ENCODE measurements around the gene PID1. TPM values are rescaled to one million over a fixed set of nuclear protein-coding genes. Genes with fewer than 3 reads are reported as not detected.

Gene PID1
- total RNA-seq, 1 experiment from 2014 or later = 0.15 TPM

DNA sequence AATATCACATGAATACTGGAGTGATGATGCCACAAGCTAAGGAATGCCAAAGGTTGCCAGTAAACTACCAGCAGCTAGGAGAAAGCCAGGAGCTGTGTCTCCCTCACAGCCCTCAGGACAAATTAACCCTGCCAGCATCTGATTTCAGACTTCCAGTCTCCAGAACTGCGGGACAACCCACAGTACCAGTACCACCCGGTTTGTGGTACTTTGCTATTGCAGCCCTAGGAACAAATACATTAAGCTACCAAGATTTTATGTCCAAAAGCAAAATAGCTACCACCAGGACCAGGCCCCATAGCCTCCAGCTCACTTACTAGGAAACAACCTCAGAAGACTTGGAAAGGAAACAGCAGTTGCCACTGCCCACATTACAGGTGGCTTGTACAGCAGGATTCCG, 10.0 kb downstream of the PID1 start:
- DNase-seq (ENCODE audit: low read depth, low spot score) = no peak
- H3K36me3 ChIP-seq (ENCODE audit: control insufficient read depth in 1 of 2, insufficient read depth in 2 of 2, low read length in 2 of 2) = no peaks in the 10 kb centered on the region
- RAD21 ChIA-PET (ENCODE audit: low non-redundant PET in 1 of 2, low total read pairs in 2 of 2, uncharacterized antibody in 2 of 2, unreplicated experiment in 2 of 2) = no interaction called here
- no peaks in the 10 kb centered on the region for H3K27me3 ChIP-seq (ENCODE audit: insufficient read depth, low read length)
- BruUV-seq (replicated peaks) = no TSS peak
- TF ChIP-seq, protein P1, sequence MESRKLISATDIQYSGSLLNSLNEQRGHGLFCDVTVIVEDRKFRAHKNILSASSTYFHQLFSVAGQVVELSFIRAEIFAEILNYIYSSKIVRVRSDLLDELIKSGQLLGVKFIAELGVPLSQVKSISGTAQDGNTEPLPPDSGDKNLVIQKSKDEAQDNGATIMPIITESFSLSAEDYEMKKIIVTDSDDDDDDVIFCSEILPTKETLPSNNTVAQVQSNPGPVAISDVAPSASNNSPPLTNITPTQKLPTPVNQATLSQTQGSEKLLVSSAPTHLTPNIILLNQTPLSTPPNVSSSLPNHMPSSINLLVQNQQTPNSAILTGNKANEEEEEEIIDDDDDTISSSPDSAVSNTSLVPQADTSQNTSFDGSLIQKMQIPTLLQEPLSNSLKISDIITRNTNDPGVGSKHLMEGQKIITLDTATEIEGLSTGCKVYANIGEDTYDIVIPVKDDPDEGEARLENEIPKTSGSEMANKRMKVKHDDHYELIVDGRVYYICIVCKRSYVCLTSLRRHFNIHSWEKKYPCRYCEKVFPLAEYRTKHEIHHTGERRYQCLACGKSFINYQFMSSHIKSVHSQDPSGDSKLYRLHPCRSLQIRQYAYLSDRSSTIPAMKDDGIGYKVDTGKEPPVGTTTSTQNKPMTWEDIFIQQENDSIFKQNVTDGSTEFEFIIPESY (IDR thresholded peaks at IDR 0.05; ENCODE audit: extremely low read depth, insufficient replicate concordance, low read length) = no peak
- H3K4me1 ChIP-seq (ENCODE audit: control insufficient read depth in 1 of 2, insufficient read depth in 2 of 2, low read length in 2 of 2) = no peaks in the 10 kb centered on the region
- no peaks in the 10 kb centered on the region for H3K9me2 ChIP-seq (ENCODE audit: insufficient read depth)
- H3K9ac ChIP-seq (ENCODE audit: low read length) = no peak overlapping the region
- H3K79me2 ChIP-seq (ENCODE audit: insufficient read depth, low read length) = no peaks in the 10 kb centered on the region
- H3K4me2 ChIP-seq (ENCODE audit: low read length) = no peak overlapping the region
- no peak overlapping the region for H3K27ac ChIP-seq (ENCODE audit: low read depth, low read length)
- no peak overlapping the region for H3K4me3 ChIP-seq (replicated peaks in 1 of 2; ENCODE audit: low read depth in 1 of 2, low read length in 2 of 2)
- no peaks in the 10 kb centered on the region for H4K20me1 ChIP-seq (ENCODE audit: insufficient read depth)
- POLR2A ChIA-PET = no interaction called here
- ATAC-seq = no peak
- CTCF ChIA-PET = no interaction called here
- no peaks in the 10 kb centered on the region for H3K9me3 ChIP-seq (ENCODE audit: control insufficient read depth in 1 of 2, insufficient read depth in 1 of 2, low read depth in 1 of 2, low read length in 2 of 2)
- no peak overlapping the region for H2AFZ ChIP-seq (ENCODE audit: low read depth, low read length, poor library complexity, severe bottlenecking)
- intact Hi-C loops (cut with micrococcal nuclease) = no loop called here

DNA sequence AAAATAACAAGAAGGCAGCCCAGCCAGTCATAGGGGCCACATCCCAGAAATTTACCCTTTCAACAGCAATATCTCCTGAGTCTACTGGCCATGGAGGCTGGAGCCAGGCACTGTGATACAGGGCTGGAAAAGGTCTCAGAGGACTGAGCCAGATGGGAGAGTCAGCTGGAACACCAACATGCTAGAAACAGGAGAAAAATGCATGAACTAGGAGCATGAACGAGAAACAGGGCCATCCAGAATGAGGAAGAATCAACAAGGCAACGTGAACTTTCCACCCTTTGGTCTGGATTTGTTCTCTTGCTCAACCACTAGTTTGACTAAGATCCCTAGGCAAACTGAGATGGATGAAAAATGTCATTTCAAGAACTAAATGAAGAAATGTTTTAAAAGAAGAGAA, 13.1 kb downstream of the PID1 start:
- Histone ChIP-seq H2AFZ (ENCODE audit: low read depth, low read length, poor library complexity, severe bottlenecking) (no peak overlapping the region), H3K9ac (ENCODE audit: low read length) (no peak overlapping the region), H4K20me1 (ENCODE audit: insufficient read depth) (no peaks in the 10 kb centered on the region), H3K9me3 (ENCODE audit: control insufficient read depth in 1 of 2, insufficient read depth in 1 of 2, low read depth in 1 of 2, low read length in 2 of 2) (no peaks in the 10 kb centered on the region), H3K36me3 (ENCODE audit: control insufficient read depth in 1 of 2, insufficient read depth in 2 of 2, low read length in 2 of 2) (no peaks in the 10 kb centered on the region), H3K9me2 (ENCODE audit: insufficient read depth) (no peaks in the 10 kb centered on the region), H3K27ac (ENCODE audit: low read depth, low read length) (no peak overlapping the region), H3K79me2 (ENCODE audit: insufficient read depth, low read length) (no peaks in the 10 kb centered on the region), H3K4me3 (replicated peaks in 1 of 2; ENCODE audit: low read depth in 1 of 2, low read length in 2 of 2) (no peak overlapping the region), H3K27me3 (ENCODE audit: insufficient read depth, low read length) (no peaks in the 10 kb centered on the region), H3K4me2 (ENCODE audit: low read length) (no peak overlapping the region), H3K4me1 (ENCODE audit: control insufficient read depth in 1 of 2, insufficient read depth in 2 of 2, low read length in 2 of 2) (no peaks in the 10 kb centered on the region)
- ChIA-PET CTCF (no interaction called here), RAD21 (ENCODE audit: low non-redundant PET in 1 of 2, low total read pairs in 2 of 2, uncharacterized antibody in 2 of 2, unreplicated experiment in 2 of 2) (no interaction called here), POLR2A (no interaction called here)
- no peak for ATAC-seq
- no peak for DNase-seq (ENCODE audit: low read depth, low spot score)
- no TSS peak for BruUV-seq (replicated peaks)
- TF ChIP-seq RAD21 (IDR thresholded peaks at IDR 0.05; ENCODE audit: low read depth) (no peak), ELF1 (IDR thresholded peaks at IDR 0.05; ENCODE audit: borderline replicate concordance, low read depth) (no peak)
- intact Hi-C loops (cut with micrococcal nuclease) = no loop called here

Measured in HCT116 (cell line).